Fibroblast of skin of scalp (primary cell): ENCODE results near the gene INSM2. TPM values are rescaled to one million over a fixed set of nuclear protein-coding genes. Genes with fewer than 3 reads are reported as not detected.

Experiments used
- DNase-seq: peaks from one replicate; pipeline ENCODE4 v3.0.0-alpha.2; 2013
- polyA plus RNA-seq, 2 experiments: library from polyadenylated mRNA; unstranded; fragments of 120-200 nt; gene quantifications; one replicate each; pipeline ENCODE4 v1.2.1, GENCODE V29; 2013; ENCODE audit not compliant: insufficient read length in 2 of 2

The INSM2 gene, protein sequence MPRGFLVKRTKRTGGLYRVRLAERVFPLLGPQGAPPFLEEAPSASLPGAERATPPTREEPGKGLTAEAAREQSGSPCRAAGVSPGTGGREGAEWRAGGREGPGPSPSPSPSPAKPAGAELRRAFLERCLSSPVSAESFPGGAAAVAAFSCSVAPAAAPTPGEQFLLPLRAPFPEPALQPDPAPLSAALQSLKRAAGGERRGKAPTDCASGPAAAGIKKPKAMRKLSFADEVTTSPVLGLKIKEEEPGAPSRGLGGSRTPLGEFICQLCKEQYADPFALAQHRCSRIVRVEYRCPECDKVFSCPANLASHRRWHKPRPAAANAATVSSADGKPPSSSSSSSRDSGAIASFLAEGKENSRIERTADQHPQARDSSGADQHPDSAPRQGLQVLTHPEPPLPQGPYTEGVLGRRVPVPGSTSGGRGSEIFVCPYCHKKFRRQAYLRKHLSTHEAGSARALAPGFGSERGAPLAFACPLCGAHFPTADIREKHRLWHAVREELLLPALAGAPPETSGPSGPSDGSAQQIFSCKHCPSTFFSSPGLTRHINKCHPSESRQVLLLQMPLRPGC
- polyA plus RNA-seq (2013, experiment 1 of 2; ENCODE audit: insufficient read length), result not detected
- polyA plus RNA-seq (2013, experiment 2 of 2; ENCODE audit: insufficient read length), result not detected

DNA sequence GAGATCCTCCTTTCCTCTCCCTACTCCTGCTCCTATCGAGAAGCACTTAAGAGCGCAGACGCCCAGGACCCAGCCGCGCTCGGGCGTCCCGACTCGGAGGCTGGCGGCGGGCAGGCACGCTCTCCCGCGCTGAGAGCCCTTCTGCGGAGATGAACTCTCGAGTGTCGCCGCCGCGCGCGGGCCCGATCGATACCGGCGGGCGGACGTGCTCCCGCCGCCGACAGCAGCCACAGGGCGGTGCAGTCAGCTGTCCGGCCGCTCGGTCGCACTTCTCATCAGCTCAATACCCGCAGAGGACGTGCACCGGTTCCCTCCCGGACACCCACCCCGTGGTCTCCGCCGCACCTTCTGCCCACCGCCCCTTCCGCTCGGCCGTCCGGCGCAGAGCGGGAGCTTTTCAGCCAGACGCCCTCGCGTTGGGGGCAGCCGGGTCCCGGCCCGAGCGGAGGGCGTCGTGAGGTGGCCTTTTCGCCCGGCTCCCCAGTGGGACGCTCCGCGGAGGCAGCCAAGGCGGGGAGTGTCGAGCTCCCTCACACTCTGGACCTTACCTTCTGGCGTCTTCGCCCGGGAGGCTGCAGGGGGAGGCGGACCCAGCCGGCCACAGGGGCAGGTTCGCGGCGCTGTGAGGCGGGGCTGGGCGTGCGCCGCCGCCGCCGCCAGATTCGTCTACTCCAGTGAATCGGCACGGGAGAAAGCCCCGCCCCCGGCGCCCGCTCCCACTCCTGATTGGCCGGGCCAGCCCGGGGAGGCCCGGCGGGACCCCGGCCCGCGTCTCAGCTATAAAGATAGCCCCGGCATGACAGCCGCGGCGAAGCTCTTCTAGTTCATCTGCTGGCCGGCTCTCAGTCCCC lies at the start of gene INSM2:
TSS of gene INSM2 (plus strand) at position 808 of the 851 bp plus-strand sequence. CDS start 89 bp downstream, outside the sequence.
- peak; percentile 41 for DNase-seq

DNA sequence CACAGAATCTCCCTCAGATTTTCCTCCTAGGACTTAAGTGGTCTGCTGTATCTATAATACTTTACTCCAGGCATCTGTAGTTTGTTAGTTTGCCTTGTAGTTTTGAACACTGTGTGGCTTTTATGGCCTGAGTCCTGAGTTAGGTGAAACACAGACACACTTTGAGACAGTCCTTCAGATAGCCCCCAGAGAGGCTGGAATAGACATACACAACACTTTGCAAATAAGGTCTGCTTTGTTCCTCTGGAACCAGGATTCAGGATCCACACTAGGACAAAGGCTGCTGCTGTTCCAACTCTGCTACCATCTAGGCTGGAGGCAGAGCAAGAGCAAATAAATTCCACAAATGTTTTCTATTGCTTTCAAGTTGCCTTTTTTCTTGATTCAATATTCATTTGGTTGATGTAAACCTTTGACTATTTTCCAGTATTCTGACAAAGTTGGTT lies 41.4 kb upstream of the INSM2 start:
- no peak for DNase-seq

DNA sequence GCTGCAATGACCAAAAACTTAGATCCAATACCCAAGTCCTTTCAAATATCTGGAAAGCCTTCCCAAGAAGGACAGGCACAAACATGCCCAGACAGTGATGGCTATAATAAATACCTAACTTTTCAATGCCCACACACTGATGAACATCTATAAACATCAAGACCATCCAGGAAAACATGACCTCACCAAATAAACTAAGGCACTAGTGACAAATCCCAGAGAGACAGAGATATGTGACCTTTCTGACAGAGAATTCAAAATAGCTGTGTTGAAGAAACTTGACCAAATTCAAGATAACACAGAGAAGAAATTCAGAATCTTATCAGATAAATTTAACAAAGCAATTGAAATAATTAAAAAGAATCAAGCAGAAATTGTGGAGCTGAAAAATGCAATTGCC lies 38.7 kb upstream of the INSM2 start:
- DNase-seq, result no peak

DNA sequence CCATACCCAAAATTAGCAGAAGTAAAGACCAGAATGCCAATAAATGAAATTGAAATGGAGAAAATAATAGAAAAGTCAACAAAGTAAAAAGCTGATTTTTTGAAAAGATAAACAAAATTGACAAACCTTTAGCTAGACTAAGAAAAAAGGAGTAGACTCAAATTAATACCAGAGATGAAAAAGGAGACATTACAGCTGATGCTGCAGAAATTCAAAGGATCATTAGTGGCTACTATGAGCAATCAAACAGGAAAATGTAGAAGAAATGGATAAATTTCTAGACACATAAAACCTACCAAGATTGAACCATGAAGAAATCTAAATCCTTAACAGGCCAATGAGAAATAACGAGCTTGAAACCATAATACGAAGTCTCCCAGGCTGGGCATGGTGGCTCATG lies 34.8 kb upstream of the INSM2 start:
- DNase-seq, result no peak

DNA sequence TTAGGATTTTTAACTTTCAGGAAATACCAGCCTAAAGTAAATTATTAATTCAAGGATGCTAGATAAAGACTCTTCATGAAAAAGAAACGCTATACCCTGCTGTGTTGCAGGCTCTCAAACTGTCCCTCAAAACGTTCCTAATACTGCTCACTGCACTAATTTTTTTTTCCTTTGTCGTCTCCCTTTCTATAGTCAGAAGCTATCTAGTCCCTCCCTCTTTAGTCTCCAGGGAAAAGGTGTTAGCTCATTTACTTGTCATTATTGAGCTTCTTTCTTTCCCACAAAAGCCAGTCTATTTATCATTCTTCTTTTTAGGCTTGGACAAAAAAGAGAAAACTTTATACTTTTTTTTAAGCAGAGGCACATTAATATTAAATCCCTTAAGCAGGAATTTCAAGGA lies 30.3 kb upstream of the INSM2 start:
- DNase-seq, result no peak

DNA sequence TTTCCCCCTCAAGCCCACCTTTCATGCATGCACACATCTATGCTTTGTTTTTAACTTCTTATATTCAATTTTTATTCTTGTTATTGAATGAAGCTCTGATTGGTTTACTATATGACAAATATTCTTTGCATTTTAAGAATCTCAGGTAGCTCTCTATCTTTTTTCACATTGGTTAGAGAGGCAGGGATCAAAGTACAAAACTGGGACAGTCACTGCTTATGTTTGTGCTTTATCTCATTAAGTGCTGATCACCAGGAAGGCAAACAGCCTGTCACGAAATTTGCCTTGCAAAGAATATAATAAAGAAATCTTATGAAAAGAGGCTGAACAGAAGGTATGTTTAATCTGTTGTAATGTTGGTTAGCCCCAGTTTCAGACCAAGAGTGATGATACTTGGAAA lies 29.7 kb upstream of the INSM2 start:
- DNase-seq, result no peak

DNA sequence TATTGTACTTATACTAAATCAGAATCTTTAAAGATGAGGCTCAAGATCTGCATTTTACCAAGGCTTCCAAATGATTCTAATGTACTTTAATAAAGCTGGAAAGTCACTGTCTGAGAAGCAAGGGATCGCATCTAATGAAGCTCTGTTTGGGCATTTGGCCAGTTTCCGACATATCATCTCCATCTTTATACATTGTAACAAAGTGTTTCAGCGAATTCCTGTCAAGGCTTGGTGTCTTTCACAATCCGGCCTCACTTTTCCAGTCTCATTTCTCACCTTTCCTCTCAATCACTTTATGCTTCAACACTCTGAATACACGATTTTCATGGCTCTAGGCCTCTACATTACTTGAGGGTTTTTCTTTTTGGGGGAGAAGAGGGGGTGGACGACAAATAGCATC lies 27.5 kb upstream of the INSM2 start:
- DNase-seq, result no peak

DNA sequence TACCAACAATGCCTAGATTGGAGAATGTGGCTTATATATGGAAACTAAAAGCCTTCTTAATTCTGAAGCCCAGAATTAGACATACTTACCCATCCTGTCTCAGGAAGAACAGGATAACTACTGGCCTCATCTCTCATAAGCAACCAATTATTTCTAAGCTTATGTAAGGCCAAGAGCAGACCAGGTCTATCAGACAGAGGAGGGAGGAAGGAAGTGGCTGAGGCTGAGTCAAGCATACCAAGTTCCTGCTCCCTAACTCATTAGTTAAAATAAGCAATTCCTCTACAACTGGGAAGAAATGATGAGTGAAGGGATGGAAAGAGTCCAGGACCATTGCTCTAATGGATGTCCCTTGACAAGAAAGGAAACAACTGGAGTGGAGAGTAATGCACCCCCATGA lies 27.0 kb upstream of the INSM2 start:
- peak; percentile 1 for DNase-seq

DNA sequence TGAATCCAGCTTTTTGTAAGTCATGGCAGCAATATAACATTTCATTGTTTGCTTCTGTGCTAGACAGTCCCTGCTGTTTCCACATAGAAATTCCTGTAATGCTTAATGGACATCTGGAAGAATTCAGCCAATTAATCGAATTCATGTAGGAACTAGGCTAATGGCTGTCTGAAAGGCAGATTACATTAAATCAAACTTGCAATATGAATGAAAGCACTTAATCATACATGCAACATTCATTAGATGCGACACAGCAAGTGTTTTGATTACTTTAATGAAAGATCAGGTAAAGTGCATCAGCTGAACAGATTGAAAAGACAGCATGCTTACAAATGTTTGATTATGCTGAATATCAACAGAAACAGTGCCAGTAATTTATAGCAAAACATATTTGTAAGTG lies 24.1 kb upstream of the INSM2 start:
- DNase-seq, result no peak

DNA sequence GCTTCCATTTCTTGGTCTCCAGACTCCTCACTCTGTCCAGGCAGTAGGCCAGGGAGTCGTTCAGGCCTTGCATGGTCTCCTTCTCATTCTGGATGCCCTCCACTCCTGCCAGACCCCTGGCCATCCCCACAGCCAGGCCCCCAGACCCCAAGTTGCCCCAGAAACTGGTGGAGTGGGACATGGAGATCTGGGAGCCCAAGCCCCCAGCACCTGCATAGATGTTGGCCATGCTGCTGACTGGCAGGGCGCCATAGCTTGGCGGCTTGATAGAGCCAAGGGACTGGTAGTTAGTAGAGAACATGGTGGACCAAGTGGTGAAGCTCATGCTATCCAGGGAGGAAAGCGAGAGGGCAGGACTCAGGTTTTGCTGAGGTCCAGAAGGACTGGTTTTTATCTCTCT lies 21.2 kb upstream of the INSM2 start:
- no peak for DNase-seq

DNA sequence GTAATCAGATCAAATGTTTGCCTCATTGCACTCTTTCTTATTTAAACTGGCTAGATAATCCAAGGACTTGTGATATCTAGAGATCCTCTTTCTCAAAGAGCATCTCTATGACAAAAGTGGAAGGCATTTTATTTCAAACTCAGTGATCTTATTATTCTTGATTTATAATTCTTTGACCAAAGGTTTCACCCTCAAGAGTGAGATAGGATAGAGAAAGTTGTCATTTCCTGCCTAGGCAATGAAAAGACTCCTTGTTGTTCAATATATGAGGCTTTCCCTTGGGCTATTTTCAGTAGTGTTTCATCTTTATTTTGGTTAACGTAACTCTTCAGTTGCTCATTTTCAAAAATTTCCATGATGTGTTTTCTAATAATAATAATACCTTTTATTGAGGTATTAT lies 18.0 kb upstream of the INSM2 start:
- no peak for DNase-seq

DNA sequence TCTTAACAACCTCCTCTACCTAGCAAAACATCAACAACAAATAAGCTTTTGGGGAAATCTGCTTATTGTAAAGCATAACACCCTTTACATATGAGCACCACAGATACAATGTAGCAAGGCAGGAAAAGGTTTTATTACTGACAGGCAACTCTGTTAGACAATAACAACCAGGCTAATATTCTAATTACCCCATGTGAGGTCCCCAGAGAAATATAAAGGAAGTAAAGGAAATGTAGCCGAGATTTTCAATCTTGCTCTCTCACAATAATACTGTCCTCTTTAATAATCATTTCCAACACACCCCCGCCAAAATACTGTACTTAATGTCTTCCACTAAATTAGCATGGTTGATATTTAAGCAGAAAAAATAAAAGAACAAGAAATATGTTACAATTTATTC lies 14.0 kb upstream of the INSM2 start:
- no peak for DNase-seq

DNA sequence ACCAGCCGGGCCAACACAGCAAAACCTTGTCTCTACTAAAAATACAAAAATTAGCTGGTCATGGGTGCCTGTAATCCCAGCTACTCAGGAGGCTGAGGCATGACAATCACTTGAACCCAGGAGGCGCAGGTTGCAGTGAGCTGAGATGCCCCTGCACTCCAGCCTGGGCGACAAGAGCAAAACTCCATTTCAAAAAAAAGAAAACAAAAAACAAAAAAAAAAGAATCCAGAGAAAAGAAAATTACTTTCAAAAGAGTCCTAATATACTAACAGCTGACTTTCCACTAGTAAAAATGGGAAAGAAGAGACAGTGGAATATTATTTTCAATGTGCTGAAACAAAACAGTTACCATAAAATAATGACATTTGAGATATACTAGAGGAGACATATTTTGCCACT lies 8.3 kb upstream of the INSM2 start:
- DNase-seq, result no peak

DNA sequence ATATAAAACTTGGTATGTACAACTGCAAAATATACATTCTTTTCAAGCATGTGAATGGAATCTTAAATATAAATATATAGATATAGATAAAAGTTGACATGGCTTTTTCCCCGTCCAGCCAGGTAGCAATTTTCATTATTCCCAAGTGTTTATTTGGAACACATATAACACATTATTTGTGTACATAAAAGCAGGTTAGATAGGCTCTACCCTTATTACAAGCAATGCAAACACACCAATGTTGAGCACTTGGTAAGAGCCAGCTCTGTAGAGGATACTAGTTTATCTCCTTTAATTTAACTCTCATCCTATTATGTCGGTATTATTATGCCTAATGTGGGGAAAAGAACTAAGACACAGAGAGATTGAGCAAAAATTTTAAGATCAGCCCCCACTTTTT lies 7.0 kb upstream of the INSM2 start:
- no peak for DNase-seq

DNA sequence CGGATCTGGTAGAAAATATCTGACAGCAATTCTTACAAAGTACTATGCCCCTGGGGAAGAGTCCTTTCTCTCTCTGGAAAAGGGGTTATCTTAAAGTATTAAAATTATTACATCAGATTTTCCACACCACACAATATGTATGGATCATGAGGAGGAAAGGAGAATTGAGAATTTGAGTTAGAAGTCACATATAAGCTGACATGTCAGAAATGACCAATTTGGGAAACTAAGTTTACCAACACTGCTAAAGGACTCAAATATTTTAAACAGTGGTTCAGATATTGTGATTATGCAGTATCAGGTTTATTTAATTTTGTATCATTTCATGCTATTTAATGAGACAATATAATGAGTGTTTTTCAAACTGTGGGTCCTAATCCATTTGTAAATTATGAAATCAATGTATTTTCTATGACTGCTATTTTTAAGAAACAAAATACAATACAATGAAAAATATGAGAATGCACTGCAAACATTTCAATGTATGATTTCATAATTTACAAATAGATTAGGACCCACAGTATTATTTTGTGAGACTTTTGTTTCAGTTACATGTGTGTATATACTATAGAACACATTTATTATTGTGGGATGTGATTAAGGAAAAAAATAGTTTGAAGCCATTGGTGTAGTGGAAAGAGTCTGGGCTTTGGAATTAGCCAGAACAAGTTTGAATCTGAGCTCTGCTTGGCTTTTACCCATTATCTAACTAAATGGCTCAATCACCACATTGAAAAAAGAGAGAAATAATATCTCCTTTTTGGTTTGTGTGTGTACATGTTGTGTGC lies 1.8 kb upstream of the INSM2 start:
- no peak for DNase-seq

DNA sequence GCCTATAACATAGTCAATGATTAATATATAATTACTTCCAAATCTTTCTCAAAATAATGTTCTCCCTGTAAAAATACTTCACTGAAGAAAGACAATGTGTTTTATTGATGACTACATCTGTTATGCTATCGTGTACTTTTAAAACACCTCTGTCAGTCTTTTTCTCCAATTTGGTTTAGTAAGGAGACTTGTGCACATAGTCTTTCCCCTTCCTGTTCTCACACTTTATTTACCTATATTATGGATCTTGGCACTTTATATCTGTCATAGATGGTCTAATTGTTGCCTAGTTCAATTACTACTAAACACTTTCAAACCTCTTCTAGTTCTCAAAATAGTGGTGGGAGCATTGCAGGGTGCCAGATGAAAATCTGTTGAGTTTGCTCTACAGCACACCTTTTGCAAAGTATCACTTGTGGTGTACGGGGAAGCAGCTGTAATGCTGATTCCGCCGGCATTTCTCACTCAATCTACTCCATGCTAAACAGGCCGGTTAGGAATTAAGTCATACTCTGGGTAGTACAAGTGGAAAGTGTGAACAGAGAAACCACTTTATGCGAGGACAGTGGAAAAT lies 1.1 kb upstream of the INSM2 start:
- no peak for DNase-seq

DNA sequence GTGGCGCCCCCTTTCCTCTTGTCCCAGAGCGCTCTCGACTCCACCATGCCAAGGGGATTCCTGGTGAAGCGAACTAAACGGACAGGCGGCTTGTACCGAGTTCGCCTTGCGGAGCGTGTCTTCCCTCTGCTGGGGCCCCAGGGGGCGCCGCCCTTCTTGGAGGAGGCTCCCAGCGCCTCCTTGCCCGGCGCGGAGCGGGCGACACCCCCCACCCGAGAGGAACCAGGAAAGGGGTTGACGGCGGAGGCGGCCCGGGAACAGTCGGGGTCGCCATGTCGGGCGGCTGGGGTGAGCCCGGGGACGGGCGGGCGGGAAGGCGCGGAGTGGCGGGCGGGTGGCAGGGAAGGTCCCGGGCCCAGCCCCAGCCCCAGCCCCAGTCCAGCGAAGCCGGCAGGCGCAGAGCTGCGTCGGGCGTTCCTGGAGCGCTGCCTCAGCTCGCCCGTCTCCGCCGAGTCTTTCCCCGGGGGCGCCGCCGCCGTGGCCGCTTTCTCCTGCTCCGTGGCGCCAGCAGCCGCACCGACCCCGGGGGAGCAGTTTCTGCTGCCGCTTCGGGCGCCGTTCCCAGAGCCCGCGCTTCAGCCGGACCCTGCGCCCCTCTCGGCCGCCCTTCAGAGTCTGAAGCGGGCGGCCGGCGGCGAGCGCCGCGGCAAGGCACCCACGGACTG lies 376 bp downstream of the INSM2 start:
- DNase-seq, result no peak

DNA sequence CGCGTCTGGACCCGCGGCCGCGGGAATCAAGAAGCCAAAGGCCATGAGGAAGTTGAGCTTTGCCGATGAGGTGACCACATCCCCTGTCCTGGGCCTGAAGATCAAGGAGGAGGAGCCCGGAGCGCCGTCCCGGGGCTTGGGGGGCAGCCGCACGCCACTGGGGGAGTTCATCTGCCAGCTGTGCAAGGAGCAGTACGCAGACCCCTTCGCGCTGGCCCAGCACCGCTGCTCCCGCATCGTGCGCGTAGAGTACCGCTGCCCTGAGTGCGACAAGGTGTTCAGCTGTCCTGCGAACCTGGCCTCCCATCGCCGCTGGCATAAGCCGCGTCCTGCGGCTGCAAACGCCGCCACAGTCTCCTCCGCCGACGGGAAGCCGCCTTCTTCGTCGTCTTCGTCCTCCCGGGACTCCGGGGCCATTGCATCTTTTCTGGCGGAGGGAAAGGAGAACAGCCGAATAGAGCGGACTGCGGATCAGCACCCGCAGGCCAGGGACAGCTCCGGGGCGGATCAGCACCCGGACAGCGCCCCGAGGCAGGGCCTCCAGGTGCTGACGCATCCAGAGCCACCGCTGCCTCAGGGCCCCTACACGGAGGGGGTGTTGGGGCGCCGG lies 1.0 kb downstream of the INSM2 start:
- DNase-seq, result peak; percentile 62

DNA sequence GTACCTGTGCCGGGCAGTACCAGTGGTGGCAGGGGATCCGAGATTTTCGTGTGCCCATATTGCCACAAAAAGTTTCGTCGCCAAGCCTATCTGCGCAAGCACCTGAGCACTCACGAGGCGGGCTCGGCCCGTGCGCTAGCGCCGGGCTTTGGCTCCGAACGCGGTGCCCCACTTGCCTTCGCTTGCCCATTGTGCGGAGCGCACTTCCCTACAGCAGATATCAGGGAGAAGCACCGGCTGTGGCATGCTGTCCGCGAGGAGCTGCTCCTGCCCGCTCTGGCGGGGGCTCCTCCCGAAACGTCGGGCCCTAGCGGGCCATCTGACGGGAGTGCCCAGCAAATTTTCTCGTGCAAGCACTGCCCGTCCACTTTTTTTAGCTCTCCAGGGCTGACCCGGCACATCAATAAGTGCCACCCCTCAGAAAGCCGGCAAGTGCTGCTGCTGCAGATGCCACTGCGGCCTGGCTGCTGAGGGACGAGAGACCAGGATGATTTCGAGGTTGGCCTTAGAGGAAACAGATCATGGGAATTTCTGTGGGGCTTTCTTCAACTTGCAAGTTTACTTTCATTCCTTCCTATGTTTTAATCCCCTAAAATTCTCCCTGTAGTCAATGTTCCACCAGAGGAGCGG lies 1.6 kb downstream of the INSM2 start:
- DNase-seq, result no peak

DNA sequence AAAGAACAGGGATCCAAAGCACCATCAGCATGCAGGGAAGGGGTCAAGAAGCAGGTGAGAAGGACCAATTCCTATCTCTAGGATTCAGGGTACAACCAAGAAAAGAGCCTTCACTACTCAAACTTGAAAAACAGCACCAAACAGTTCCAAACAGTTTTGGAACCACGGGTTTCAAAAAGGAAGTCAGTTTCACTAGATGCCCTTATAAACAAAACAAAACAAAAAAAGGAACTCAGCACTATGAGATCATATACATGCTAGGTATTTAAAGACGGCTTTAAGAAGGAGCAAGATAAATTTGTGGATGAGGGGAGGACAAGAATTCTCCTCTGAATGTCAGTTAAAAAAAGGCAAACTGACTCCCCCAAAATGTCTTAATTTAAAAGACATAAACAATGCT lies 6.0 kb downstream of the INSM2 start:
- no peak for DNase-seq

DNA sequence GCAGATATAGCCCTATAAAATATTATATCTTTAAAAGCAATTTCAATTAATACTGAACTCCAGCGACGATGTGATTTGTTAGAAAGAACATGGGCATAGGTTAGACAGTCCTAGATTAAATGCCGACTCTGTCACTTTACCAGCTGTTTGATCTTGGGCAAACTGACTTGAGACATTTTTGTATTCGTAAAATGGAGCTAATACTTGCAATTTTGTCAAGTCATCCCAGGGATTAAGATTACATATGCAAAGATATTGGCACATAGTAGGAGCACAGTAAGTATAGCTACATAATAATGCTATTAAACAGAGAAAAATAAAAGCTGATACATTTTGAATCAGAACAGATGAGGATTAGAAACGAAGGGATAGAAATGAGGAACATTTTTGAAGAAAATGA lies 9.0 kb downstream of the INSM2 start:
- no peak for DNase-seq
